ENCODE results near the gene PCNX4.
A peak's percentile ranks its signal among the peaks of the same experiment; 100 is the strongest.

The PCNX4 gene

GRCh38 chr14:60178164-60178563 lies 86.4 kb downstream of the PCNX4 start:
- no peak for DNase-seq

GRCh38 chr14:60178820-60179219 lies 87.1 kb downstream of the PCNX4 start:
- DNase-seq = no peak

GRCh38 chr14:60179431-60179869 lies 87.7 kb downstream of the PCNX4 start:
- DNase-seq = no peak

- DNase-seq = no peak
Measured at GRCh38 chr14:60183138-60183537, 91.4 kb downstream of the PCNX4 start.

GRCh38 chr14:60183741-60184140 lies 92.0 kb downstream of the PCNX4 start:
- DNase-seq = no peak

- peak; percentile 71 for DNase-seq
Measured at GRCh38 chr14:60184146-60184904, 92.6 kb downstream of the PCNX4 start.

GRCh38 chr14:60184905-60185555 lies 93.3 kb downstream of the PCNX4 start:
- no peak for DNase-seq

- DNase-seq = no peak
Measured at GRCh38 chr14:60188115-60188514, 96.4 kb downstream of the PCNX4 start.

- no peak for DNase-seq
Measured at GRCh38 chr14:60188696-60189095, 97.0 kb downstream of the PCNX4 start.

- DNase-seq = no peak
Measured at GRCh38 chr14:60189923-60190840, 98.5 kb downstream of the PCNX4 start.

- DNase-seq = no peak
Measured at GRCh38 chr14:60195179-60195810, 103.6 kb downstream of the PCNX4 start.

GRCh38 chr14:60196291-60196690 lies 104.6 kb downstream of the PCNX4 start:
- DNase-seq = no peak

- no peak for DNase-seq
Measured at GRCh38 chr14:60197629-60198303, 106.0 kb downstream of the PCNX4 start.

- DNase-seq = no peak
Measured at GRCh38 chr14:60199321-60199720, 107.6 kb downstream of the PCNX4 start.

- DNase-seq = no peak
Measured at GRCh38 chr14:60204104-60204842, 112.5 kb downstream of the PCNX4 start.

- no peak for DNase-seq
Measured at GRCh38 chr14:60204843-60205774, 113.4 kb downstream of the PCNX4 start.

GRCh38 chr14:60206249-60206670 lies 114.5 kb downstream of the PCNX4 start:
- no peak for DNase-seq

- DNase-seq = no peak
Measured at GRCh38 chr14:60206837-60207533, 115.3 kb downstream of the PCNX4 start.

- DNase-seq = no peak
Measured at GRCh38 chr14:60210703-60211102, 119.0 kb downstream of the PCNX4 start.

GRCh38 chr14:60211153-60211552 lies 119.4 kb downstream of the PCNX4 start:
- no peak for DNase-seq
